ENCODE results near the gene TPCN2. TPM values are rescaled to one million over a fixed set of nuclear protein-coding genes. Genes with fewer than 3 reads are reported as not detected.

Gene TPCN2
- total and polyA plus RNA-seq, 2 of the 8 experiments (the other 6 are each of a cell fraction or from before 2014, with no cell fraction given): 9.7 to 18.6 TPM

DNA sequence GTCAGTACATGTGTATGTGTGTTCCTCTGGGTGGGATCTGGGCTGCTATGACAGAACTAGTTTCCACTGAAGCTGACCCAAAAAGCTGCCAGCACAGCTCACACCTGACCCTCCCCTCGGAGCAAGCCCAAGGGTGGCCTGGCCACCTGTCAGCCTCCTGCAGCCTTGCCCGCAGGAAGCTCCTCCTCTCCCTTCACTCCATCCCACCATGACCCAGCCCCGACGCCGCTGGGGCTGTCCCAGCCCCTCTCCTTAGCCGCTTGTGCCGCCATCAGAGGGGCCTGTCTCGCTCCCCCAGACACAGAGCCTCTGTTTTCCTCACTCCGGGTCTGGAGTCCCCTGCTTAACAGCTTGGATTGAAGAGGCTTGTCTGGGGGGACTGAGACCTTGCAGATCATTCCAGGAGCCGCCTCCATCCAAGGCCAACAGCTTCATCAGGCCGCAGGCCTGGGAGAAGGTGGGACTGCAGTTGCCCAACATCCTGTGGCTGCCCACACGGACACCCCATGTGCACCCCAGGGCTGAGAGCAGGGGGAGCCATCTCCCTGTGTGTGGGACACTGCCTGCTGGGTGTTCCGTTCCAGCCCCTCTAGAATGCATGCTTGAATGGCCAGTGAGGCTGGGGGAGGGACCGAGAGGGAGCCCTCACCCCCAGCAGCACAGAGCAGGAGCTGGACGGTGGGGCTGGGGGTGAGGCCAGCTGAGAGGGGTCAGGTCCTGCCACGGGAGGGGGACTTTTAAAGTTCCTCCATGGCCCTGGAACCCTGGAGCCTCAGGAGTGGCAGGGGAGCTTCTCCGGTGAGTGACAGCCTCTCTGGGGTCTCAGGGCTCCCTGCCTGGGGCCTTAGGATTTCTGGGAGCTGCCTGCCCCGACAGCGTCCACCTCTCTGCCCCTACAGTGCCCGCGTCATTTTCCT, 36.4 kb upstream of the TPCN2 start:
- H3K36me3 ChIP-seq (ENCODE audit: control insufficient read depth in 2 of 4, insufficient read depth in 4 of 4, low read length in 3 of 4): no peaks in the 10 kb centered on the region
- no peaks in the 10 kb centered on the region for H3K79me1 ChIP-seq (ENCODE audit: low read depth, low read length)
- H3K27ac ChIP-seq (ENCODE audit: low read depth, low read length): no peak overlapping the region
- H3K9ac ChIP-seq (replicated peaks in 1 of 4; ENCODE audit: extremely low read depth in 1 of 4, low read depth in 3 of 4, low read length in 3 of 4): no peak overlapping the region; a peak in 2 of 7 replicates
- ChIA-PET POLR2A (ENCODE audit: partially characterized antibody) (interaction anchor here (0.7 to 2.6 kb wide), 7 partner anchors 11 to 627 kb away, joined by 3 to 10 read pairs (median 3); partner anchors contain the start of gene TPCN2), CTCF (ENCODE audit: partially characterized antibody) (interaction anchor here (0.7 to 3.9 kb wide), 20 partner anchors 10 to 363 kb away, joined by 3 to 14 read pairs (median 5); partner anchors contain the start of gene TPCN2)
- H4K8ac ChIP-seq (ENCODE audit: extremely low read depth, insufficient read depth, low read length): peak overlapping the region; percentile 60; the same call in 1 of the 2 replicates
- H3K9me3 ChIP-seq (ENCODE audit: insufficient read depth in 2 of 2, low read depth in 1 of 2, low read length in 1 of 2): no peaks in the 10 kb centered on the region
- H4K91ac ChIP-seq (replicated peaks; ENCODE audit: insufficient read length, low read length): peak overlapping the region; percentile 72
- no peak overlapping the region for H3K23ac ChIP-seq (ENCODE audit: insufficient read length)
- peaks cover 9 to 45% (median 32%) of the 10 kb centered on the region in 4 experiments for H3K4me1 ChIP-seq (replicated peaks in 1 of 4; ENCODE audit: control insufficient read depth in 3 of 4, insufficient read depth in 4 of 4, low read length in 3 of 4)
- H3K4ac ChIP-seq (replicated peaks; ENCODE audit: insufficient read length, low read depth, low read length): no peak overlapping the region
- H2BK15ac ChIP-seq (ENCODE audit: low read length): peak overlapping the region; percentile 65; the same call in 1 of the 2 replicates
- H2AK5ac ChIP-seq (ENCODE audit: low read depth, low read length): no peak overlapping the region
- peak overlapping the region; percentile 4 for H3K56ac ChIP-seq (replicated peaks; ENCODE audit: insufficient read length, low read depth, low read length)
- H4K20me1 ChIP-seq (replicated peaks in 1 of 2; ENCODE audit: control insufficient read depth in 1 of 2, insufficient read depth in 2 of 2, low read length in 2 of 2): no peaks in the 10 kb centered on the region
- H3K14ac ChIP-seq (ENCODE audit: insufficient read length): no peak overlapping the region
- H2AFZ ChIP-seq (ENCODE audit: low read length): peak overlapping the region; percentile 54; the same call in 1 of the 2 replicates
- peak overlapping the region; percentile 9; the same call in 1 of the 2 replicates for H2BK20ac ChIP-seq (ENCODE audit: low read length)
- peak overlapping the region; percentile 85 to 89 for H3K4me2 ChIP-seq (ENCODE audit: insufficient read depth in 1 of 2, low read depth in 2 of 2, low read length in 2 of 2)
- H3K23me2 ChIP-seq (ENCODE audit: low read depth, low read length): peaks cover 24% of the 10 kb centered on the region; the same call in 1 of the 2 replicates
- peak overlapping the region; percentile 25 to 68 (median 36); a peak in 6 of 8 replicates for H3K4me3 ChIP-seq (ENCODE audit: extremely low read depth in 1 of 4, insufficient read depth in 2 of 4, low read depth in 3 of 4, low read length in 4 of 4)
- H3K18ac ChIP-seq (ENCODE audit: extremely low read depth, low read length): peak overlapping the region; percentile 68
- no peaks in the 10 kb centered on the region for H3K79me2 ChIP-seq (ENCODE audit: control insufficient read depth in 1 of 2, insufficient read depth in 2 of 2, low read length in 2 of 2)
- DNase-seq (ENCODE audit: low read depth in 1 of 2, low spot score in 2 of 2): peak in 1 of 2 experiments; percentile 66
- H2BK120ac ChIP-seq (replicated peaks; ENCODE audit: low read depth, low read length): no peak overlapping the region
- H2BK5ac ChIP-seq (ENCODE audit: low read depth, low read length): 0 out of 2 replicates have a peak overlapping the region, but pooled peaks have one; percentile 44
- H2BK12ac ChIP-seq (ENCODE audit: low read depth, low read length): peak overlapping the region; percentile 92; the same call in 1 of the 2 replicates
- peaks cover 0 to 4% (median 0%) of the 10 kb centered on the region in 4 experiments; a peak in 4 of 7 replicates for H3K27me3 ChIP-seq (replicated peaks in 1 of 4; ENCODE audit: control insufficient read depth in 3 of 4, extremely low read depth in 1 of 4, insufficient read depth in 3 of 4, low read length in 3 of 4)
- peak overlapping the region; percentile 59 for H4K5ac ChIP-seq (ENCODE audit: insufficient read length, low read depth, low read length)
- 51% methylated on average over 18 of the region's 21 CpGs; no CpG with 5 or more reads in 1 of the 2 experiments for WGBS, 2 experiments (ENCODE audit: extremely low coverage in 1 of 2, insufficient coverage in 1 of 2, insufficient read length in 1 of 2, insufficient replicate concordance in 2 of 2, low coverage in 1 of 2, low lambda C conversion rate in 2 of 2, missing lambda C conversion rate in 1 of 2)
- FAIRE-seq: no peak
- TF ChIP-seq GABPA (IDR thresholded peaks at IDR 0.05; ENCODE audit: borderline replicate concordance, insufficient read depth, low read length) (no peak), SP2 (IDR thresholded peaks at IDR 0.05; ENCODE audit: low read length) (no peak), BRCA1 (IDR thresholded peaks at IDR 0.05; ENCODE audit: low read depth, low read length) (no peak), SIX5 (IDR thresholded peaks at IDR 0.05; ENCODE audit: low read depth, low read length) (no peak), CEBPB (IDR thresholded peaks at IDR 0.05; ENCODE audit: low read depth, low read length) (no peak), POLR2AphosphoS5 (IDR thresholded peaks at IDR 0.05; ENCODE audit: low read depth, low read length) (no peak), KDM4A (IDR thresholded peaks at IDR 0.05; ENCODE audit: low read depth, low read length, severe bottlenecking) (no peak)
- TF ChIP-seq, protein P1, sequence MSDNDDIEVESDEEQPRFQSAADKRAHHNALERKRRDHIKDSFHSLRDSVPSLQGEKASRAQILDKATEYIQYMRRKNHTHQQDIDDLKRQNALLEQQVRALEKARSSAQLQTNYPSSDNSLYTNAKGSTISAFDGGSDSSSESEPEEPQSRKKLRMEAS (IDR thresholded peaks at IDR 0.05): no peak
